22Rv1 (cell line): Measurements from ENCODE around the gene ETNK1.
"Not testable (repeated sequence)": the region's sequence is repeated elsewhere in the genome, so short reads cannot be mapped to it uniquely, and the experiment has no call there.

Experiments
- H3K27ac ChIP-seq: fragments of 450-650 bp; 2 replicates; pipeline ENCODE4 v1.5.1; 2017
- CTCF ChIP-seq: fragments of 450-650 bp; IDR thresholded peaks from 2 replicates; pipeline ENCODE4 v1.5.1; 2017; ENCODE audit warnings: mild to moderate bottlenecking
- ZFX ChIP-seq: fragments of 450-650 bp; IDR thresholded peaks from 2 replicates; pipeline ENCODE4 v1.6.1; 2017; ENCODE audit warnings: antibody characterized with exemption, borderline replicate concordance

ETNK1 gene

GRCh38 chr12:22689876-22690275, 64.9 kb downstream of the ETNK1 start:
- H3K27ac ChIP-seq: no peak overlapping the region
- TF ChIP-seq CTCF (no peak), ZFX (no peak)

GRCh38 chr12:22691319-22691718, 66.3 kb downstream of the ETNK1 start:
- no peak overlapping the region for H3K27ac ChIP-seq
- TF ChIP-seq CTCF (no peak), ZFX (no peak)

- not testable (repeated sequence) for H3K27ac ChIP-seq
These were observed 67.5 kb downstream of the ETNK1 start for GRCh38 chr12:22692467-22692866.

GRCh38 chr12:22692964-22693555, 68.1 kb downstream of the ETNK1 start:
- H3K27ac ChIP-seq: no peak overlapping the region
- TF ChIP-seq CTCF (no peak), ZFX (no peak)

- TF ChIP-seq CTCF: no peak
- TF ChIP-seq ZFX: no peak
- H3K27ac ChIP-seq: no peak overlapping the region
These were observed 73.6 kb downstream of the ETNK1 start for GRCh38 chr12:22698576-22698975.

- H3K27ac ChIP-seq: not testable (repeated sequence)
These were observed 74.7 kb downstream of the ETNK1 start for GRCh38 chr12:22699705-22700104.

GRCh38 chr12:22700106-22700505, 75.1 kb downstream of the ETNK1 start:
- no peak for TF ChIP-seq ZFX
- no peak for TF ChIP-seq CTCF
- H3K27ac ChIP-seq: no peak overlapping the region

GRCh38 chr12:22701216-22701809, 76.3 kb downstream of the ETNK1 start:
- not testable (repeated sequence) for H3K27ac ChIP-seq

- no peak for TF ChIP-seq ZFX
- no peak for TF ChIP-seq CTCF
These were observed 77.7 kb downstream of the ETNK1 start for GRCh38 chr12:22702690-22703089.

More at GRCh38 chr12:22702690-22703089, 77.7 kb downstream of the ETNK1 start:
- H3K27ac ChIP-seq: no peak overlapping the region
